ENCODE results near the gene IFITM2. TPM values are rescaled to one million over a fixed set of nuclear protein-coding genes. Genes with fewer than 3 reads are reported as not detected.

The IFITM2 gene
- total and polyA plus RNA-seq, 8 donors, result 8.8 to 394 (median 37.8) TPM

DNA sequence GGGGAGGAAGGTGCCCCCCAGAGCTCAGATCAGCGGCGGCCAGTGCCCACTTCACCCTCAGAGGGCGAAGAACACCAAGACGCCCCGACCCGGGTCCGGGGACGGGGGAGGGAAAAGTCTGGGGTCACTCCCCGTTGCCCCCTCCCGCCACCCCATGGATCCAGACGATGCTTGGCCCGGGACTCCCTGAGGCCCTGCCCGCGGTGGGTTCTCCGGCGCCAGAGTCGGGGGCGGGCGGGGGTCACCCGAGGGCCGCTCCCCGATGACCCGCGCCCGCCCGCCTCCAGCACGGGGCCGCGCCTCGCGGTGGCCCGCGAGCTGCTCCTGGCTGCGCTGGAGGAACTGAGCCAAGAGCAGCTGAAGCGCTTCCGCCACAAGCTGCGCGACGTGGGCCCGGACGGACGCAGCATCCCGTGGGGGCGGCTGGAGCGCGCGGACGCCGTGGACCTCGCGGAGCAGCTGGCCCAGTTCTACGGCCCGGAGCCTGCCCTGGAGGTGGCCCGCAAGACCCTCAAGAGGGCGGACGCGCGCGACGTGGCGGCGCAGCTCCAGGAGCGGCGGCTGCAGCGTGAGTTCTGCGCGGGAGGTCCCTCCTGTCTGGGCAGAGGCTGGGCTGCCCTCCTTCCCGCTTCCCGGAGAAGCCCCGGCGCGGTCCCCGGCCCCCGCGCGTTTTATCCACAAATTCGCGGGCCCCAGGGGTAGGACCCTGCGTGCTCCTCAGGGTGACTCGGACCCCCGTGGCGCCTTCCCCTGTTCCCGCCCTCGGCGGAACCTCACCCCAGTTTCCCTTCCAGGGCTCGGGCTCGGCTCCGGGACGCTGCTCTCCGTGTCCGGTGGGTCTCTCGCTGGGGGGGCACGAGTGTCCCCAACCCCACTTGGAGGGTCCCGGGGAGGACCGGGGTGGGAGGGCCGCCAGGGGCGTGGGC lies 28.3 kb upstream of the IFITM2 start:
- peaks cover 19 to 39% (median 31%) of the 10 kb centered on the region in 4 donors for H3K4me1 ChIP-seq
- H3K9me3 ChIP-seq, result no peaks in the 10 kb centered on the region
- no peak for DNase-seq
- peaks cover 36 to 69% (median 60%) of the 10 kb centered on the region in 3 donors for H3K27me3 ChIP-seq
- 11 to 26% (median 17%) methylated on average over 17 to 97 of the region's 97 CpGs for WGBS, 5 donors
- H3K36me3 ChIP-seq, result no peaks in the 10 kb centered on the region
- TF ChIP-seq POLR2AphosphoS5 (IDR thresholded peaks at IDR 0.05) (peak in 1 of 3 donors; percentile 61), POLR2A (IDR thresholded peaks at IDR 0.05) (no peak)
- intact Hi-C loops (cut with DNase I; ENCODE audit: low total_unique reads), result no loop called here
- peak overlapping the region in 2 of 5 donors; percentile 23 to 59 for H3K27ac ChIP-seq
- H3K4me3 ChIP-seq, result peak overlapping the region; percentile 17 to 47 (median 42)

- peak overlapping the region in 2 of 5 donors; percentile 23 to 59 for H3K27ac ChIP-seq
- 2 to 10% (median 3%) methylated on average over 7 to 85 of the region's 85 CpGs for WGBS, 5 donors
- peak in 1 of 2 donors; percentile 59 for DNase-seq
- intact Hi-C loops (cut with DNase I; ENCODE audit: low total_unique reads), result no loop called here
- TF ChIP-seq, protein P1, sequence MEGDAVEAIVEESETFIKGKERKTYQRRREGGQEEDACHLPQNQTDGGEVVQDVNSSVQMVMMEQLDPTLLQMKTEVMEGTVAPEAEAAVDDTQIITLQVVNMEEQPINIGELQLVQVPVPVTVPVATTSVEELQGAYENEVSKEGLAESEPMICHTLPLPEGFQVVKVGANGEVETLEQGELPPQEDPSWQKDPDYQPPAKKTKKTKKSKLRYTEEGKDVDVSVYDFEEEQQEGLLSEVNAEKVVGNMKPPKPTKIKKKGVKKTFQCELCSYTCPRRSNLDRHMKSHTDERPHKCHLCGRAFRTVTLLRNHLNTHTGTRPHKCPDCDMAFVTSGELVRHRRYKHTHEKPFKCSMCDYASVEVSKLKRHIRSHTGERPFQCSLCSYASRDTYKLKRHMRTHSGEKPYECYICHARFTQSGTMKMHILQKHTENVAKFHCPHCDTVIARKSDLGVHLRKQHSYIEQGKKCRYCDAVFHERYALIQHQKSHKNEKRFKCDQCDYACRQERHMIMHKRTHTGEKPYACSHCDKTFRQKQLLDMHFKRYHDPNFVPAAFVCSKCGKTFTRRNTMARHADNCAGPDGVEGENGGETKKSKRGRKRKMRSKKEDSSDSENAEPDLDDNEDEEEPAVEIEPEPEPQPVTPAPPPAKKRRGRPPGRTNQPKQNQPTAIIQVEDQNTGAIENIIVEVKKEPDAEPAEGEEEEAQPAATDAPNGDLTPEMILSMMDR (IDR thresholded peaks at IDR 0.05), result no peak
- TF ChIP-seq POLR2A (IDR thresholded peaks at IDR 0.05) (no peak), EP300 (IDR thresholded peaks at IDR 0.05) (no peak), POLR2AphosphoS5 (IDR thresholded peaks at IDR 0.05) (no peak)
- H3K4me3 ChIP-seq, result peak overlapping the region; percentile 17 to 47 (median 42)
- H3K36me3 ChIP-seq, result no peaks in the 10 kb centered on the region
- H3K27me3 ChIP-seq, result peaks cover 36 to 77% (median 65%) of the 10 kb centered on the region in 3 donors
- no peaks in the 10 kb centered on the region for H3K9me3 ChIP-seq
- H3K4me1 ChIP-seq, result peaks cover 19 to 39% (median 31%) of the 10 kb centered on the region in 4 donors
Measured at GRCh38 chr11:279966-280705, 27.5 kb upstream of the IFITM2 start.

DNA sequence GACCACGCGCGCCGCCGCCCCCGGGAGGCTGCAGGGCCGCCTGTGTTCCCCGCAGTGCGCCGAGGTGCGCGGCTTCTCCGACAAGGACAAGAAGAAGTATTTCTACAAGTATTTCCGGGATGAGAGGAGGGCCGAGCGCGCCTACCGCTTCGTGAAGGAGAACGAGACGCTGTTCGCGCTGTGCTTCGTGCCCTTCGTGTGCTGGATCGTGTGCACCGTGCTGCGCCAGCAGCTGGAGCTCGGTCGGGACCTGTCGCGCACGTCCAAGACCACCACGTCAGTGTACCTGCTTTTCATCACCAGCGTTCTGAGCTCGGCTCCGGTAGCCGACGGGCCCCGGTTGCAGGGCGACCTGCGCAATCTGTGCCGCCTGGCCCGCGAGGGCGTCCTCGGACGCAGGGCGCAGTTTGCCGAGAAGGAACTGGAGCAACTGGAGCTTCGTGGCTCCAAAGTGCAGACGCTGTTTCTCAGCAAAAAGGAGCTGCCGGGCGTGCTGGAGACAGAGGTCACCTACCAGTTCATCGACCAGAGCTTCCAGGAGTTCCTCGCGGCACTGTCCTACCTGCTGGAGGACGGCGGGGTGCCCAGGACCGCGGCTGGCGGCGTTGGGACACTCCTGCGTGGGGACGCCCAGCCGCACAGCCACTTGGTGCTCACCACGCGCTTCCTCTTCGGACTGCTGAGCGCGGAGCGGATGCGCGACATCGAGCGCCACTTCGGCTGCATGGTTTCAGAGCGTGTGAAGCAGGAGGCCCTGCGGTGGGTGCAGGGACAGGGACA lies 26.7 kb upstream of the IFITM2 start:
- no peaks in the 10 kb centered on the region for H3K9me3 ChIP-seq
- WGBS, 5 donors, result 5 to 10% (median 9%) methylated on average over 34 to 79 of the region's 79 CpGs
- intact Hi-C loops (cut with DNase I; ENCODE audit: low total_unique reads), result no loop called here
- H3K4me3 ChIP-seq, result peak overlapping the region; percentile 17 to 47 (median 42)
- peak overlapping the region in 2 of 5 donors; percentile 16 to 59 for H3K27ac ChIP-seq
- DNase-seq, result no peak
- TF ChIP-seq, protein P1 (IDR thresholded peaks at IDR 0.05), result no peak
- TF ChIP-seq POLR2A (IDR thresholded peaks at IDR 0.05) (no peak), POLR2AphosphoS5 (IDR thresholded peaks at IDR 0.05) (no peak), EP300 (IDR thresholded peaks at IDR 0.05) (no peak)
- no peaks in the 10 kb centered on the region for H3K36me3 ChIP-seq
- H3K4me1 ChIP-seq, result peaks cover 19 to 39% (median 31%) of the 10 kb centered on the region in 4 donors
- H3K27me3 ChIP-seq, result peaks cover 36 to 85% (median 65%) of the 10 kb centered on the region in 3 donors

GRCh38 chr11:281486-282161 lies 26.0 kb upstream of the IFITM2 start:
- Histone ChIP-seq H3K4me3 (peak overlapping the region in 3 of 4 donors; percentile 37 to 47 (median 46)), H3K4me1 (peaks cover 19 to 39% (median 31%) of the 10 kb centered on the region in 4 donors), H3K36me3 (no peaks in the 10 kb centered on the region), H3K27ac (peak overlapping the region in 2 of 5 donors; percentile 16 to 59), H3K9me3 (no peaks in the 10 kb centered on the region), H3K27me3 (peaks cover 36 to 87% (median 65%) of the 10 kb centered on the region in 3 donors)
- TF ChIP-seq, protein P1 (IDR thresholded peaks at IDR 0.05), result no peak
- TF ChIP-seq POLR2AphosphoS5 (IDR thresholded peaks at IDR 0.05), result no peak
- TF ChIP-seq POLR2A (IDR thresholded peaks at IDR 0.05), result no peak
- TF ChIP-seq EP300 (IDR thresholded peaks at IDR 0.05), result no peak
- 26 to 50% (median 29%) methylated on average over 23 to 26 of the region's 26 CpGs for WGBS, 5 donors
- intact Hi-C loops (cut with DNase I; ENCODE audit: low total_unique reads), result no loop called here
- no peak for DNase-seq

Data from stomach (tissue), 9 donors.